Measurements from ENCODE around the gene NEDD1. TPM values are rescaled to one million over a fixed set of nuclear protein-coding genes. Genes with fewer than 3 reads are reported as not detected.

NEDD1 gene
- 13.5 TPM for total RNA-seq

GRCh38 chr12:96906849-96907670 is at the start of gene NEDD1:
NEDD1 (plus strand) TSS chr12:96907257; CDS start chr12:96909760, 2,503 bp downstream.

Small RNA genes within 50 kb of the gene (small RNA-seq; reads per million reads assigned to genes)
- not detected for gene RF00019 (ENCODE audit: low replicate concordance)
